ENCODE results near the gene DNAAF5.

DNAAF5 gene

DNA sequence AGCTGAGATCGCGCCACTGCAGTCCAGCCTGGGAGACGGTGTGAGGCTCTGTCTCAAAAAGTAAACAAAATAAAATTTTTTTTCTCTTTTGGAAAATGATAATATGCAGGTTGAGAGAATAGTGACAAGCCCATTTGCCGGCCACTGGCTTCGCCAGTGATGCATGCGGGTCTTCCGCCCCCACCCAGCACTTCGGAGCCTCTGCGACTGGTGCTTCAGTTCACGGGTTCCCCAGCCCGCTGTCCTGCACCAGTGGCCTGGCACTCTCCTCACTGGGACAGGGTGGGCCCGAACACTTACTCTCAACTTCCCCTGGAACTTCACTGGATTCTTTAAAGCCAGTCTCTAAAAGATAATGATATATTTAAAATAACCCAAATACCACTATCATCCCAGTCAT, 108.5 kb downstream of the DNAAF5 start:
- H2AFZ ChIP-seq (ENCODE audit: low read depth), result no peak overlapping the region
- H3K4me2 ChIP-seq, result no peak overlapping the region
- no peak overlapping the region for H3K27ac ChIP-seq
- peaks cover 31% of the 10 kb centered on the region for H3K4me1 ChIP-seq (ENCODE audit: low read depth, poor library complexity, severe bottlenecking)
- H3K9ac ChIP-seq, result no peak overlapping the region
- no peaks in the 10 kb centered on the region for H4K20me1 ChIP-seq (ENCODE audit: insufficient read depth)
- TF ChIP-seq, protein P1, sequence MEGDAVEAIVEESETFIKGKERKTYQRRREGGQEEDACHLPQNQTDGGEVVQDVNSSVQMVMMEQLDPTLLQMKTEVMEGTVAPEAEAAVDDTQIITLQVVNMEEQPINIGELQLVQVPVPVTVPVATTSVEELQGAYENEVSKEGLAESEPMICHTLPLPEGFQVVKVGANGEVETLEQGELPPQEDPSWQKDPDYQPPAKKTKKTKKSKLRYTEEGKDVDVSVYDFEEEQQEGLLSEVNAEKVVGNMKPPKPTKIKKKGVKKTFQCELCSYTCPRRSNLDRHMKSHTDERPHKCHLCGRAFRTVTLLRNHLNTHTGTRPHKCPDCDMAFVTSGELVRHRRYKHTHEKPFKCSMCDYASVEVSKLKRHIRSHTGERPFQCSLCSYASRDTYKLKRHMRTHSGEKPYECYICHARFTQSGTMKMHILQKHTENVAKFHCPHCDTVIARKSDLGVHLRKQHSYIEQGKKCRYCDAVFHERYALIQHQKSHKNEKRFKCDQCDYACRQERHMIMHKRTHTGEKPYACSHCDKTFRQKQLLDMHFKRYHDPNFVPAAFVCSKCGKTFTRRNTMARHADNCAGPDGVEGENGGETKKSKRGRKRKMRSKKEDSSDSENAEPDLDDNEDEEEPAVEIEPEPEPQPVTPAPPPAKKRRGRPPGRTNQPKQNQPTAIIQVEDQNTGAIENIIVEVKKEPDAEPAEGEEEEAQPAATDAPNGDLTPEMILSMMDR (conservative IDR thresholded peaks at IDR 0.05; ENCODE audit: low read depth, low read length), result no peak
- peaks cover 31% of the 10 kb centered on the region for H3K79me2 ChIP-seq (ENCODE audit: insufficient read depth, low read depth)
- H3K36me3 ChIP-seq (ENCODE audit: insufficient read depth), result no peaks in the 10 kb centered on the region
- H3K4me3 ChIP-seq (IDR thresholded peaks at IDR 0.05; ENCODE audit: insufficient read depth, low read depth, low read length), result no peak overlapping the region
- H3K27me3 ChIP-seq (ENCODE audit: insufficient read depth, low read depth), result no peaks in the 10 kb centered on the region

DNA sequence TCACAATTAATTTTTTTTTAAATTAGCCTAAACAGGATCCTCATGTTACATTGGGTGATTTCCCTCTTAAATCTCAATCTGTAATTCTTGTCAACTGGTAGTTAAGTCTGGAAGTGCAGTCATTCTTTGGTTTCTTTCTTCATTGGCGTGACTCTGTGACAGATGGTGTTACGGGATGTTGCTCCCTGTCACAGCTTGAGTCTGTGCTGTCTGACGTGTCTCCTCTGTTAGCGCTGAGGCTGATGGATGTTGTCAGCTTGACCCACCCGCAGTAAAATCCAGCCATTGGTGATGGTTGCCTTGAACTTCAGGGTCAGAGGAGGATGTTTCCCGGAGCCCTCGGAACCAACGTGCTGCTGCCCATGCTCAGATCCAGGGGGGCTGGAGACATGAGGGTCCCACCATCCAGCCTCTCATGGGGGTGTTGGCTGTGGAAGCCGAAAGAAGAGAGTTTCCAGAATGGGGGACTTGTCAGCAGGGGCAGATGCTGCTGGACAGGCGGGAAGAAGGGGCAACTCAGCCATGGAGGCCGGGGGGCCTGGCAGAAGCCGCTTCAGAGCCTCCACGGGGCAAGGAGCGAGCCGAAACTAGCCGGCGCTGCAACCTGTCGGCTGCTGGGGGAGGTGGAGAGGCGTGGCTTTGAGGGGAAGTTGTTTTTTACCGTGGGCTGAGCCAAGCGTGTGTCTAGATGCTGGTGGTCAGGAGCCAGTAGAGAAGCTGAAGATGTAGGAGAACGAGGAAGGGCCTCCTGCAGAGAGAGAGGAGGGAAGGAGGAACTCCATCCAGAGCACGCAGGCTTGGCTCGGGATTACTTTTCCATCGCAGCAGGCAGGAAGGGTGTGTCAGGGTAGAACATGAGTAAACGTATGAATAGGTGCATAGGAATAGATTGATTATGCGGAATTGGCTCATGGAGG, 109.2 kb downstream of the DNAAF5 start:
- Histone ChIP-seq H3K27me3 (ENCODE audit: insufficient read depth, low read depth) (no peaks in the 10 kb centered on the region), H3K27ac (no peak overlapping the region), H3K4me2 (no peak overlapping the region), H4K20me1 (ENCODE audit: insufficient read depth) (no peaks in the 10 kb centered on the region), H3K9ac (no peak overlapping the region), H3K4me1 (ENCODE audit: low read depth, poor library complexity, severe bottlenecking) (peaks cover 24% of the 10 kb centered on the region), H2AFZ (ENCODE audit: low read depth) (no peak overlapping the region), H3K4me3 (IDR thresholded peaks at IDR 0.05; ENCODE audit: insufficient read depth, low read depth, low read length) (no peak overlapping the region), H3K36me3 (ENCODE audit: insufficient read depth) (no peaks in the 10 kb centered on the region), H3K79me2 (ENCODE audit: insufficient read depth, low read depth) (peaks cover 24% of the 10 kb centered on the region)
- TF ChIP-seq, protein P1 (conservative IDR thresholded peaks at IDR 0.05; ENCODE audit: low read depth, low read length), result no peak
